Measurements from ENCODE around the gene RACK1. TPM values are rescaled to one million over a fixed set of nuclear protein-coding genes. Genes with fewer than 3 reads are reported as not detected.
A peak's percentile ranks its signal among the peaks of the same experiment; 100 is the strongest.

The RACK1 gene
- total RNA-seq, 4 donors from 2014 or later = 1,300 to 1,812 (median 1,580) TPM

GRCh38 chr5:181223058-181223728, 20.5 kb downstream of the RACK1 start, which contains the start of gene TRIM41:
TRIM41 (plus strand) TSS chr5:181223281; CDS start chr5:181224000, 719 bp downstream.
- Histone ChIP-seq H3K4me3 (peak within 1 kb of the TSS; percentile 59 to 74), H3K4me1 (peaks cover 0 to 42% (median 5%) of the 10 kb centered on the region in 3 donors), H3K36me3 (peaks cover 0 to 14% of the 10 kb centered on the region in 2 donors), H3K27me3 (no peaks in the 10 kb centered on the region), H3K27ac (peak within 1 kb of the TSS; percentile 86 to 95 (median 92)), H3K9me3 (no peaks in the 10 kb centered on the region)
- 0% methylated on average over 9 of the region's 59 CpGs; no CpG with 5 or more reads in 1 of the 2 donors for WGBS, 2 donors (ENCODE audit: low coverage in 1 of 2)
- ATAC-seq = peak; percentile 91
- peak; percentile 92 to 96 for TF ChIP-seq POLR2A (IDR thresholded peaks at IDR 0.05)
- TF ChIP-seq CTCF (IDR thresholded peaks at IDR 0.05) = no peak
- peak; percentile 93 for TF ChIP-seq POLR2AphosphoS5 (IDR thresholded peaks at IDR 0.05)

- peak; percentile 10 for ATAC-seq
- peak in 2 of 4 experiments; percentile 42 to 57 for TF ChIP-seq CTCF (IDR thresholded peaks at IDR 0.05)
- TF ChIP-seq EP300 (IDR thresholded peaks at IDR 0.05) = no peak
- peak overlapping the region; percentile 86 to 95 (median 92) for H3K27ac ChIP-seq
- H3K27me3 ChIP-seq = no peaks in the 10 kb centered on the region
- peak overlapping the region; percentile 59 to 74 for H3K4me3 ChIP-seq
- peaks cover 0 to 47% (median 6%) of the 10 kb centered on the region in 3 donors for H3K4me1 ChIP-seq
- H3K9me3 ChIP-seq = no peaks in the 10 kb centered on the region
- 0% methylated on average over 8 to 13 of the region's 18 CpGs for WGBS, 2 donors (ENCODE audit: low coverage in 1 of 2)
- H3K36me3 ChIP-seq = peaks cover 0 to 8% of the 10 kb centered on the region in 2 donors
These were observed 21.1 kb downstream of the RACK1 start for GRCh38 chr5:181222630-181223057.

GRCh38 chr5:181221792-181222629, 21.7 kb downstream of the RACK1 start:
- peak overlapping the region; percentile 59 to 74 for H3K4me3 ChIP-seq
- peak overlapping the region; percentile 86 to 95 (median 92) for H3K27ac ChIP-seq
- 0 to 14% methylated on average over 6 to 9 of the region's 50 CpGs for WGBS, 2 donors (ENCODE audit: low coverage in 1 of 2)
- peaks cover 0 to 53% (median 7%) of the 10 kb centered on the region in 3 donors for H3K4me1 ChIP-seq
- ATAC-seq = peak; percentile 64
- H3K9me3 ChIP-seq = no peaks in the 10 kb centered on the region
- peaks cover 0 to 2% of the 10 kb centered on the region in 2 donors for H3K36me3 ChIP-seq
- H3K27me3 ChIP-seq = no peaks in the 10 kb centered on the region
- TF ChIP-seq POLR2A (IDR thresholded peaks at IDR 0.05) = peak; percentile 24 to 38
- no peak for TF ChIP-seq CTCF (IDR thresholded peaks at IDR 0.05)
- TF ChIP-seq EP300 (IDR thresholded peaks at IDR 0.05) = no peak
- TF ChIP-seq POLR2AphosphoS5 (IDR thresholded peaks at IDR 0.05) = peak; percentile 58

GRCh38 chr5:181221105-181221791, 22.5 kb downstream of the RACK1 start:
- Histone ChIP-seq H3K4me3 (peak overlapping the region in 1 of 2 donors; percentile 59), H3K36me3 (no peaks in the 10 kb centered on the region), H3K9me3 (no peaks in the 10 kb centered on the region), H3K4me1 (peaks cover 0 to 58% (median 7%) of the 10 kb centered on the region in 3 donors), H3K27ac (peak overlapping the region in 3 of 4 donors; percentile 86 to 95 (median 92)), H3K27me3 (no peaks in the 10 kb centered on the region)
- WGBS, 2 donors (ENCODE audit: low coverage in 1 of 2) = 46 to 69% methylated on average over 16 to 25 of the region's 27 CpGs
- ATAC-seq = no peak
- TF ChIP-seq POLR2AphosphoS5 (IDR thresholded peaks at IDR 0.05) = no peak
- TF ChIP-seq POLR2A (IDR thresholded peaks at IDR 0.05) = no peak
- no peak for TF ChIP-seq CTCF (IDR thresholded peaks at IDR 0.05)
- no peak for TF ChIP-seq EP300 (IDR thresholded peaks at IDR 0.05)
